ENCODE data around the gene SERPINA1.

SERPINA1 gene

GRCh38 chr14:94397289-94398181 is 9.1 kb upstream of the SERPINA1 start:
- no peak for DNase-seq (ENCODE audit: low read depth)

GRCh38 chr14:94396628-94397225 is 8.3 kb upstream of the SERPINA1 start:
- DNase-seq (ENCODE audit: low read depth), result no peak

GRCh38 chr14:94395888-94396574 is 7.6 kb upstream of the SERPINA1 start:
- DNase-seq (ENCODE audit: low read depth), result no peak

GRCh38 chr14:94395282-94395887 is 7.0 kb upstream of the SERPINA1 start:
- DNase-seq (ENCODE audit: low read depth), result no peak

GRCh38 chr14:94394581-94395207 is 6.3 kb upstream of the SERPINA1 start:
- DNase-seq (ENCODE audit: low read depth), result no peak

GRCh38 chr14:94394025-94394493 is 5.7 kb upstream of the SERPINA1 start:
- DNase-seq (ENCODE audit: low read depth), result no peak

GRCh38 chr14:94393474-94393873 is 5.1 kb upstream of the SERPINA1 start:
- DNase-seq (ENCODE audit: low read depth), result no peak

GRCh38 chr14:94392510-94392935 is 4.1 kb upstream of the SERPINA1 start:
- no peak for DNase-seq (ENCODE audit: low read depth)

GRCh38 chr14:94391281-94391975 is 3.0 kb upstream of the SERPINA1 start:
- no peak for DNase-seq (ENCODE audit: low read depth)

- DNase-seq (ENCODE audit: low read depth), result no peak
Measured at GRCh38 chr14:94390372-94391086, 2.1 kb upstream of the SERPINA1 start.

GRCh38 chr14:94389731-94390371 is 1.4 kb upstream of the SERPINA1 start:
- no peak for DNase-seq (ENCODE audit: low read depth)

GRCh38 chr14:94389104-94389469 is 685 bp upstream of the SERPINA1 start:
- DNase-seq (ENCODE audit: low read depth), result no peak

GRCh38 chr14:94388027-94388383 is 397 bp downstream of the SERPINA1 start:
- no peak for DNase-seq (ENCODE audit: low read depth)

- DNase-seq (ENCODE audit: low read depth), result no peak
Measured at GRCh38 chr14:94387051-94388026, 1.1 kb downstream of the SERPINA1 start.

- no peak for DNase-seq (ENCODE audit: low read depth)
Measured at GRCh38 chr14:94386085-94387031, 2.0 kb downstream of the SERPINA1 start.

- DNase-seq (ENCODE audit: low read depth), result no peak
Measured at GRCh38 chr14:94385553-94386057, 2.8 kb downstream of the SERPINA1 start.

GRCh38 chr14:94384342-94384741 is 4.1 kb downstream of the SERPINA1 start:
- no peak for DNase-seq (ENCODE audit: low read depth)

- DNase-seq (ENCODE audit: low read depth), result no peak
Measured at GRCh38 chr14:94383777-94384176, 4.6 kb downstream of the SERPINA1 start.

All from activated T-helper 1 cell treated with Interleukin-2 at 50 U/mL for 16 hours (primary cell).